Measurements from ENCODE around the gene MPHOSPH9. TPM values are rescaled to one million over a fixed set of nuclear protein-coding genes. Genes with fewer than 3 reads are reported as not detected.

The MPHOSPH9 gene
- total RNA-seq, 2 experiments from 2014 or later = 129 to 186 TPM

DNA sequence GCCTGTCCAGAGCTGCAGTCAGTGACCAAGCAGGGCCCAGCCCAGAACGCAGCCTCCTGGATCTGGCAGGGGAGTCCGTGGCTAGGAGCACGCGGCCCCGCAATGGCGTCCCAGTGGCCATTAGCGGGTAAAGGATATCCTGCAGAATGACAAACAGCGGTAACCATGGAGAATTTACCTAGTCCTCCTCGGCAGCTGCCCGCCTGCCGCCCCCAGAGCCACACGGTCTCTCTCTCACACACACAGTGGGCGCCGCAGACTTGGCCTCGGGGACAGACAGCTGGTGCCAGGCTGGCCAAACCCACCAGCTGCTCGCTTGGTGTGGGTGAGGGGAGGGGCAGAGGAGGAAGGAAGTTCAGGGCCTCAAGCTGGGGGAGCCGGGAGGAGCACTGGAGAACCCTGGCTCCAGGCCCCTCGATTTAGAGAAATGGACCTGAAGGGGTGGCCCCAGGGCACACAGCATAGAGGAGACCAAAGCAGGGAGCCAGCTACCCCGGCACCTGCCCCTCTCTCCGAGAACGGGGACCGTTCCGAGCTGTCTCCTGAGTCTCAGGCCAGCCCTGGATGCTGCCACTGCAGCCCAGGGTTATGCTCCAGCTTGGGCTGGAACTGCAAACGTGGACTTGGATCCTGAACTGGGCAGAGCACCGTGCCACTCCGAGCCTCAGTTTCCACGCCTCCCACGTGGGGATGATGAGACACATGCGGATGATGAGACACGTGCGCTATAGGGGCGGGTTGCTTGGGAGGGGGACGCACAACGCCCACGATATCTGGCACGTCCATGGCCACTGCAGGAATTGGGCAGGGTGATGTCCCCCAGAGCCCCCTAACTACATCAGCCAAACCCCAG, 35.3 kb upstream of the MPHOSPH9 start:
- Mint-ChIP-seq H3K9me3 (ENCODE audit: low read depth) (no peaks in the 10 kb centered on the region), H3K4me1 (peaks cover 18% of the 10 kb centered on the region), H3K27me3 (no peaks in the 10 kb centered on the region), H3K27ac (no peak overlapping the region), H3K4me3 (no peak overlapping the region), H3K36me3 (peaks cover 2% of the 10 kb centered on the region)
- CTCF ChIA-PET = interaction anchor here (0.6 to 2.7 kb wide), 3 partner anchors 26 to 314 kb away, joined by 3 to 15 read pairs (median 3); partner anchors contain the start of gene KMT5A
- ATAC-seq = no peak
- no peak for DNase-seq

DNA sequence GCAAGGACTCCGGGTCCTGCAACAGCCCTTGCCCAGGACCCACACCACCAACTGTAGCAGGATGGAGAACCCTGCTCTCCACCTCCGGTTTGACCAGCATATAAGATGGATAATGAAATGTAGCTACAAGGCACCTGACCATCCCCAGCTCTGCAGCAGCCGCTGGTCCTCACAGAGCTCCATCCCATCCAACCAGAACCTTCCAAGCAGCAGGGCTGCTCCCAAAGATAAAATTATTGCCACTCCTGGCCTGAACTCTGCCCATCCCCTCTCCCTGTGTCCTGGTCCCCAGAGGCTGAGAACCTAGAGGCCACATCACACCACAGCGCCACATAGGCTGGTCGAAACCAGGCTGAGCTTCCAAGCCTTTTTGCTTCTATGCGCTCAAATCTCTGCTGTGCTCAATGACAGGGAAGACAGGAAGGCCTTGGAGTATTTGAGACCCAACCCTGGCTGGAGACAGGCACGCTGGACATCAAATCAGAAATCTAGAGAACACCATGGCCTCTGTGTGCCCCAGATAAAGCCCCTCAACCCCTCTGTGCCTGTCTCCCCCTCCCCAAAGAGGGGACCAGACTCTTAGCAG, 34.5 kb upstream of the MPHOSPH9 start:
- H3K27me3 Mint-ChIP-seq = no peaks in the 10 kb centered on the region
- no peak for DNase-seq
- H3K4me3 Mint-ChIP-seq = no peak overlapping the region
- CTCF ChIA-PET = interaction anchor here (0.6 to 1.1 kb wide), 3 partner anchors 27 to 117 kb away, joined by 3 read pairs; partner anchors contain the start of gene KMT5A
- no peaks in the 10 kb centered on the region for H3K9me3 Mint-ChIP-seq (ENCODE audit: low read depth)
- ATAC-seq = no peak
- H3K36me3 Mint-ChIP-seq = peaks cover 2% of the 10 kb centered on the region
- no peak overlapping the region for H3K27ac Mint-ChIP-seq
- peaks cover 18% of the 10 kb centered on the region for H3K4me1 Mint-ChIP-seq

DNA sequence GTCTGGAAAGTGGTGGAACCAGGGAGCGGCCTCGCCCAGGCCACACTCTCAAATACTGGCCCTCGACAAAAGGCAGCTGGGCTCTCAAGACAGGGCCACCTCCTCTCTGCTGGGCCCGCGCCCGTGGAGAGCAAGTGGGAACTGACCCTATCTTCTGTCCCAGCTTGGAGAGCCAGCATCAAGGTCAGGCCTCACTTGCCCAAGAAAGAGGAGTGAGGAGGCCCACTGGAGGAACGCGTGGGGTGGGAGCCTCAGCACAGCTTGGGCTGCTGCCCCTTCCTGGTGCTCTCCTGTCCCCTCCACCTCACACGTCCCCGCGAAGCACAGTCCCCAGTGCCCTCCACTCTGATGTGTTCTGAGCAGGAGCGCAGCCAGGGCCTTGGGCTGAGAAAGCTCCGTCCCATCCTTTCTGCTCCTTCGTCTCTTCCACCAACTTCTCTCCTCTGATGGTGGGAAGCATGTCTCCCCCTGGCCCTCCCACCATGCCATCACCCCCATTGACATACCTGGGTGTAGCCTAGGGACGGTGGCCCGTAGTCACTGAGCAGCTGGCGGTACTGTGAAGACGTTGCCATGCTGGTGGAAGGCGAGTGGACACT, 33.8 kb upstream of the MPHOSPH9 start:
- Mint-ChIP-seq H3K36me3 (peaks cover 2% of the 10 kb centered on the region), H3K27me3 (no peaks in the 10 kb centered on the region), H3K27ac (no peak overlapping the region), H3K9me3 (ENCODE audit: low read depth) (no peaks in the 10 kb centered on the region), H3K4me3 (no peak overlapping the region), H3K4me1 (peaks cover 17% of the 10 kb centered on the region)
- ATAC-seq (no peak), DNase-seq (no peak)
- CTCF ChIA-PET = interaction anchor here (0.9 to 1.1 kb wide), 2 partner anchors 32 to 117 kb away, joined by 3 read pairs; partner anchors contain the start of gene KMT5A

DNA sequence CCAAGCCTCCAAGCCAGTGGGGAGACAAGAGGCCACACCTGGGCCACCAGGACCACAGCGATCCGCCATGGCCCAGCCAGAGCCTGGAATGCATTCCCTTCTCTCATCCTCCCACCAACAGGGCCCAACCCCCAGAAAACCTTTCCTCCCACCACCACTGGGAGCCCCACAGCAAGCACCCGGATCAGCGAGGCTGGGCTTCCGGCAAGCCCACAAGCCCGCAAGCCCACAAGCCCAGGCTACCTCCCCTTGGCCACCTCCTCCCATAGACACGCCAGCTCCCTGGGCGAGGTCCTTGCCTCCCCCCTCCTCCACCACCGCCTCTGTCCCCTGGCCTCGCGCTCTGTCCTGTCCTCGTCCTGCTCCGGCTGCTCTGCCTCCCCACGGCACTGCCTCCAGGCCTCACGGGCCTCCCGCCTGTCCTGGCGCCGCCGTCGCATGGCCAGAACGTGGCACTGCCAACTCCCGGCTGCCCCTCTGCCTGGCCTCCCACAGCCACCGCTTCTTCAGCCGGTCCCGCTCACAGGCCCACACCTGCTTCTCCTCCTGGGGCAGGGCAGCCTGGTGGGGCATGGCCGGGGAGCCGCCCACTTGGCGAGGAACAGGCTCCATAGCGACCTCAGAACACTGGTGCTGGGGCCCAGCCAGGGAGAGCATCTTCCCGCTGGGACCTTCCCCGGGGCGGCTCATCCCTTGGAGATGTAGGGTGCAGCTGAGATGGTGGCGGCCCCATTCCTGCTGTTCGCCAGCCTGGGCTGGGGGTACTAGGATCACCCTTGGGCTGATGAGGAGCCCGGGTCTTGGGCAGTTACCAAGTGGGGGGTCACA, 33.1 kb upstream of the MPHOSPH9 start:
- no peak overlapping the region for H3K4me3 Mint-ChIP-seq
- no peak for DNase-seq
- no peaks in the 10 kb centered on the region for H3K9me3 Mint-ChIP-seq (ENCODE audit: low read depth)
- H3K27me3 Mint-ChIP-seq = no peaks in the 10 kb centered on the region
- CTCF ChIA-PET = interaction anchor here (1.3 kb wide), 1 partner anchor 316 kb away, joined by 3 read pairs; no protein-coding TSS in a partner anchor
- peaks cover 2% of the 10 kb centered on the region for H3K36me3 Mint-ChIP-seq
- ATAC-seq = no peak
- H3K4me1 Mint-ChIP-seq = peaks cover 17% of the 10 kb centered on the region
- H3K27ac Mint-ChIP-seq = no peak overlapping the region

DNA sequence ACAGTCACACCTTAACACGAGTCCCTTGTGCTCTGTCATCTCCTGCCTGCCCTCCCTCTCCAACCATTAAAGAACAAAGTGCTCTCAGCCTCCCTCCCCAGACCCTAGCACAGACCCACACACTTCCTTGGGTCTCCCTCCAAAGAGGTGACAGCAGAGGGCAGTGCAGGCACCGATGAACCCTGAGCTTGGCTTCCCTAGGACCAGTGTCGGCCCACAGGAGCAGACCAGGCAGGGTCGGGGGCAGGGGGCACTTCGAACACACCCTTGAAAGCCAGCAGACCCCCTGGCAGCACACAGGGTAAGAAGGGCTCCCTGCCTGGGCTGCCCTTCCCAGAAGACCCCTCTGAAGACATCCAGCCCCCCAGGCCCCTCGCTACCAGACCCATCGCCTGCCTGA, 31.7 kb upstream of the MPHOSPH9 start:
- Mint-ChIP-seq H3K4me1 (peaks cover 9% of the 10 kb centered on the region), H3K9me3 (ENCODE audit: low read depth) (no peaks in the 10 kb centered on the region), H3K4me3 (no peak overlapping the region), H3K36me3 (peaks cover 5% of the 10 kb centered on the region), H3K27ac (no peak overlapping the region), H3K27me3 (no peaks in the 10 kb centered on the region)
- ATAC-seq (no peak), DNase-seq (no peak)
- CTCF ChIA-PET = interaction anchor here (1.0 to 1.3 kb wide), 3 partner anchors 20 to 317 kb away, joined by 3 to 4 read pairs (median 3); no protein-coding TSS in a partner anchor

DNA sequence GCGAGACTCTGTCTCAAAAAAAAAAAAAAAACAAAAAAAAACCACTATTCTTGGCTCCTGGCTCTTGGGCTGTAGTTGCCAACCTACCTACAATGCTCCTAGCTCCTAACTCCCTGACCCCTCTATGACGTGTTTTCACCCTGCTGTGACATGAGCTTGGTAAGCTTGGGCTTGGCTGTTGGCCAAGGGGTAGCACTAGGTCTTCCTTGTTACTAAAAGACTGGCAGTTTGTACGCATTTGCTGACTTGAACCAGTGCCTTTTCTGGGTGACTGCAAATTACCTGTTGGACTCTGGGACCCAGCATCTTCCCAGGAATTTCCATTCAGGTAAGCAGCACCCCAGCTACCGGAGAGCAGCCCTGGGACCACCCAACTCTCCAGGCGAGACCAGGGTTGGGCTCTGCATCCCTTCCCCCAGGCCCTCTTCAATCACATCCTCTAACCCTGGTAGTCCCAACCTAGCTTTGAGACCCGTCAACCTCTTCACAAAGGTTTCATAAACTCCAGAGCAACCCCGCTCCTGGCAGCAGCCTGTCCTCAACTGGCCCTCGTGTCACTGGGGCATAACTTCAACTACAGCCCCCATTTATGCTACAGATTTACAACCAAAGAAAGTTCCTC, 30.4 kb upstream of the MPHOSPH9 start:
- Mint-ChIP-seq H3K4me3 (no peak overlapping the region), H3K27me3 (no peaks in the 10 kb centered on the region), H3K27ac (no peak overlapping the region), H3K36me3 (peaks cover 5% of the 10 kb centered on the region), H3K9me3 (ENCODE audit: low read depth) (no peaks in the 10 kb centered on the region), H3K4me1 (peaks cover 2% of the 10 kb centered on the region)
- no peak for DNase-seq
- CTCF ChIA-PET = interaction anchor here (1.2 to 2.0 kb wide), 2 partner anchors 25 to 319 kb away, joined by 3 to 5 read pairs; no protein-coding TSS in a partner anchor
- no peak for ATAC-seq

DNA sequence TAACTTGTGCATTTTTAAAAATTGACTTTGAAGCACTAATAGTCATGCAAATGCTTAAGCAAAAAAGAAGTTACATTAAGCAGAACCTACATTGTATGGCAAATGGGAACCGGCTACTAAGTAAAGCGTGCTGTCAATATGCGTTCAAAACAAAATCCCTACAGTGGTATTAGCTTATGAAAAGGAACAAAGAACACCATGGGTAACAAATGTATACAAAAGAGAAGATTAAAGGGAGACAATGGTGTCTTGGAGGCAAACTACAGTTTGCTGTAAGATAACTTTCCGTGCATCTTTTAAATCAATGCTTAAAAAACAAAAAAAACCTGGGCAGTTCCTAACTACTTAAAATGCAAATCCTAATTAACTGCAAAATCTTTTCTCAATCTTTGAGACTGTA, 28.3 kb upstream of the MPHOSPH9 start:
- no peak for DNase-seq
- Mint-ChIP-seq H3K4me1 (peaks cover 2% of the 10 kb centered on the region), H3K36me3 (peaks cover 13% of the 10 kb centered on the region), H3K27me3 (no peaks in the 10 kb centered on the region), H3K9me3 (ENCODE audit: low read depth) (no peaks in the 10 kb centered on the region), H3K27ac (no peak overlapping the region), H3K4me3 (no peak overlapping the region)
- ATAC-seq = no peak
- CTCF ChIA-PET = interaction anchor here (1.4 kb wide), 1 partner anchor 12 kb away, joined by 3 read pairs; no protein-coding TSS in a partner anchor

DNA sequence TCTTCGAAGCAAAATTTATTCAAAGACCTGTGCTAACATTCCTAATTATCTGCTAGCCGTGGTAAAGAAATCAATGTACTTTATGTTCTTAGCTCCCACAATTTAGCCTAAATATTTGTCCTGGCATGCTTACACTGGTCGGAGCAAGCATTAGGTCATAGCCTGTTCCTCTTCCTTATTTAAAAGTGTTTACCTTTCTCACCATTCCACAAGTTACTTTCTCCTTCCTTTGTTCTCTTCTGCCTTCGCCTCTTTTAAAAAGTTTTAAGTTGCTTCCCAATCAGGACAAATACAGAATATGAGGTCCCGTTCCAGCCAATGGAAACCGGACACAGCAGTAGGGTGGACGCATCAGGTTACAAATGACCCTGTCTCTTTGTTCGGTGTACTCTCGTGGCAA, 27.1 kb upstream of the MPHOSPH9 start:
- DNase-seq (no peak), ATAC-seq (no peak)
- CTCF ChIA-PET = interaction anchor here (1.4 kb wide), 1 partner anchor 11 kb away, joined by 3 read pairs; no protein-coding TSS in a partner anchor
- peaks cover 2% of the 10 kb centered on the region for H3K4me1 Mint-ChIP-seq
- H3K27ac Mint-ChIP-seq = no peak overlapping the region
- H3K4me3 Mint-ChIP-seq = no peak overlapping the region
- peaks cover 18% of the 10 kb centered on the region for H3K36me3 Mint-ChIP-seq
- no peaks in the 10 kb centered on the region for H3K27me3 Mint-ChIP-seq
- no peaks in the 10 kb centered on the region for H3K9me3 Mint-ChIP-seq (ENCODE audit: low read depth)

DNA sequence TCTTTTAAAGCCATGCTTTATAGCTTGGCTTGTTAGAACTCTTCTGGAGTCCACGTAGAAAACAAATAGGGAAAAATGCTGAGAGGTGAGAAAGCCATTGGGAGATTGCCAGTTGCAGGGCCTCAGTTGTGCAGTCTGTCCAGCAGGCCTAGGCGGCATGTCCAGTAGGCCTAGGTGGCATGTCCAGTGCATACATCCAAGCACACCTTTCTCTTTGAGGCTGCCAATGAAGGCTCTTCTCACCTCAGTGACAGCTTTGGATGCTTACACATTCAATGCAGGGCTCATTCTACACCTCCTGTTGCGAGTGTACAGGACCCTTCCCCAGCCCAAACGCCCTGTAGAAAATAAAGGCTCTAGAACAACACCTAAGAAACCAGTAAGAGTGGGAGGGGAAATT, 25.7 kb upstream of the MPHOSPH9 start:
- Mint-ChIP-seq H3K27ac (no peak overlapping the region), H3K4me3 (no peak overlapping the region), H3K9me3 (ENCODE audit: low read depth) (no peaks in the 10 kb centered on the region), H3K36me3 (peaks cover 25% of the 10 kb centered on the region), H3K27me3 (no peaks in the 10 kb centered on the region), H3K4me1 (peaks cover 2% of the 10 kb centered on the region)
- DNase-seq (no peak), ATAC-seq (no peak)
- CTCF ChIA-PET = interaction anchor here (0.9 to 1.3 kb wide), 3 partner anchors 10 to 219 kb away, joined by 3 read pairs; no protein-coding TSS in a partner anchor

DNA sequence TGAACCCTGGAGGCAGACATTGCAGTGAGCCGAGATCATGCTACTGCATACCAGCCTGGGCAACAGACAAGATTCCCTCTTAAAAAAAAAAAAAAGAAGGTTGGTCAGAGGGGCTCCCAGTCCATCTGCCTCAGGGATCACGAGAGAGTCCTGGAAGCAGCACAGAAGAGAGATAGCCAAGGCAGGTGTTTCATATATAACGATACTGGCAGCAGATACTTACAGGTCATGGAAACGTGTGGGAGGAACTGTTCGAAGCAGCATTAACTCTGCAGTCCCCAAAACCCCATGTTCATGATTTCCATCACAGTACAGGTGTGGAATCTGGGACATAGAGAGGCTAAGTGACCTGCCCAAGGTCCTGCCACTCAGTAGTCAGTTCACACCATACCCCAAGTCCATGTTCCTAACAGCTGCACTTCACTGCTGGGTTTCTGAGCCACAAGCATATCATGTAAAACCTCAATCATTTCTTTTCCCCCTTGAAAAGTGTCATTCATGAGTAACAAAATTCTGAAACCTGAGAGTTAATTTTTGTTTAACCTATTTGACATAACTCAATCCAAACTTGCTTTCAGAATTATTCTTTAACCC, 22.0 kb upstream of the MPHOSPH9 start:
- peaks cover 31% of the 10 kb centered on the region for H3K36me3 Mint-ChIP-seq
- H3K27me3 Mint-ChIP-seq = no peaks in the 10 kb centered on the region
- ATAC-seq = no peak
- no peak overlapping the region for H3K4me3 Mint-ChIP-seq
- peaks cover 10% of the 10 kb centered on the region for H3K4me1 Mint-ChIP-seq
- DNase-seq = no peak
- H3K27ac Mint-ChIP-seq = no peak overlapping the region
- CTCF ChIA-PET = no interaction called here
- H3K9me3 Mint-ChIP-seq (ENCODE audit: low read depth) = no peaks in the 10 kb centered on the region

DNA sequence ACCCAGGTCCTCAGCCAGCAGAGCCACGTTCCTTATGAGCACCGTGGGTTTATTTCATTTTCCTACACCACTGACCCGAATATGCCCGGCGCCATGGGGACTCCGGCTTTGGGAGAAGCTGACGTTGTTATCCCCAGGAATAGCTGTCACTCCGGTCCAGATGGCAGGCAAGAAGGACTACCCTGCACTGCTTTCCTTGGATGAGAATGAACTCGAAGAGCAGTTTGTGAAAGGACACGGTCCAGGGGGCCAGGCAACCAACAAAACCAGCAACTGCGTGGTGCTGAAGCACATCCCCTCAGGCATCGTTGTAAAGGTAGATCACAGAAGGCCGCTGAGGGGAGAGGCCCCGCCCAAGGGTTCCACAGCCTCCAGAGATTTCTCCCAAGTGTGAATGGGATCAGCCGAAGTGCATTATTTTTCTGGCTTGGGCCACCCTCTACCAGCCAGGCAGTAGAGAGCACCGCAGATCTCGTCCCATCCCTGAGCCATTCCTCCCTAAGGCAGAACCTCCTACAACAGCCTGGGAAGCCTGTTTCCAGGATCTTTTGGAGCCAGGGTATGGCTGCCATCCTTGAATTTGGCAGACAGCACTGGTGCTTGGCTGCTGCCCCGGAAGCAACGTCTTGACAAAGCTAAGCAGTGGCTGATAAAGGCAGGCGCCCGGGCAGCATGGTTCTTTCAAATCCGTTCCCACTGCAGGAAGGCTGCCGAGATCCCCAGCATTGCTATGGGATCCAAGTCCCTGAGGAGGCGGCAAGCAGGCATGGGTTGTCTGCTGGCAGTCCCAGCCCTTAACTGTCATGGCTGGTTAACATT, 20.9 kb upstream of the MPHOSPH9 start:
- Mint-ChIP-seq H3K4me1 (peaks cover 13% of the 10 kb centered on the region), H3K9me3 (ENCODE audit: low read depth) (no peaks in the 10 kb centered on the region), H3K4me3 (no peak overlapping the region), H3K36me3 (peaks cover 38% of the 10 kb centered on the region), H3K27me3 (no peaks in the 10 kb centered on the region), H3K27ac (no peak overlapping the region)
- CTCF ChIA-PET = interaction anchor here (0.6 kb wide), 1 partner anchor 228 kb away, joined by 3 read pairs; no protein-coding TSS in a partner anchor
- DNase-seq (no peak), ATAC-seq (no peak)
